K562 (cell line): ENCODE results near the gene IP6K1. TPM values are rescaled to one million over a fixed set of nuclear protein-coding genes. Genes with fewer than 3 reads are reported as not detected.

ENCODE experiments used
- ARID1B ChIP-seq: fragments of 450-650 bp; IDR thresholded peaks from 2 replicates; pipeline ENCODE4 v1.6.1; 2016; ENCODE audit warnings: antibody characterized with exemption, mild to moderate bottlenecking, inconsistent platforms
- HDAC2 ChIP-seq: fragments of 450-650 bp; IDR thresholded peaks from 2 replicates; pipeline ENCODE4 v1.6.1; 2016; ENCODE audit warnings: mild to moderate bottlenecking
- KDM5B ChIP-seq: fragments of 200-600 bp; sonication (generic); IDR thresholded peaks from 2 replicates; pipeline ENCODE4 v1.6.1; 2012; ENCODE audit warnings: low read depth, mild to moderate bottlenecking, moderate library complexity, low read length, control low read depth, inconsistent platforms; ENCODE audit not compliant: insufficient replicate concordance
- LEF1 ChIP-seq: fragments of 450-650 bp; IDR thresholded peaks from 2 replicates; pipeline ENCODE4 v1.6.1; 2016; ENCODE audit warnings: mild to moderate bottlenecking
- MGA ChIP-seq: fragments of 450-650 bp; IDR thresholded peaks from 2 replicates; pipeline ENCODE4 v1.6.1; 2016; ENCODE audit warnings: mild to moderate bottlenecking, moderate library complexity
- SREBF2 ChIP-seq: sonication (generic); formaldehyde crosslinking; IDR thresholded peaks from 2 replicates; pipeline ENCODE4 v1.4.0; 2020; ENCODE audit warnings: mild to moderate bottlenecking, missing genetic modification reagents
- ZNF444 ChIP-seq: fragments of 250-450 bp; sonication (Bioruptor Pico); IDR thresholded peaks from 2 replicates; pipeline ENCODE4 v1.4.0; 2020; ENCODE audit warnings: mild to moderate bottlenecking, moderate library complexity
- ZNF592 ChIP-seq: fragments of 450-650 bp; IDR thresholded peaks from 2 replicates; pipeline ENCODE4 v1.6.1; 2017; ENCODE audit warnings: antibody characterized with exemption, mild to moderate bottlenecking
- polyA plus RNA-seq, 8 experiments: library from polyadenylated mRNA; depleted of rRNA in 4 of 8; stranded (reverse) in 5 of 8; unstranded in 3 of 8; fragments of >200 nt; fragmentation: Nextera tagmentation in 2 of 8; fragmentation: Illumina TruSeq in 1 of 8; extraction: Ambion mirVana in 2 of 8; extraction: Trizol in 1 of 8; gene quantifications; 2 replicates each; pipeline versions ENCODE4 v1.2.1 to v1.2.3, GENCODE V29; 2011 to 2014; ENCODE audit warnings: inconsistent platforms in 1 of 8, missing spikeins in 1 of 8
- total RNA-seq, 7 experiments: library from RNA; depleted of rRNA in 6 of 7; stranded (reverse); fragments of >200 nt in 6 of 7; fragmentation: Illumina TruSeq in 2 of 7; extraction: Trizol in 2 of 7; gene quantifications; 2 replicates each; pipeline versions ENCODE4 v1.2.1 to v1.2.3, GENCODE V29; 2011 to 2021; ENCODE audit warnings: low replicate concordance in 1 of 7

The IP6K1 gene
- total and polyA plus RNA-seq, 9 of the 15 experiments (the other 6 are each of a cell fraction or from before 2014, with no cell fraction given) = 0.46 to 29.2 (median 13.1) TPM

- TF ChIP-seq MGA (peak; percentile 43), SREBF2 (no peak), ZNF592 (peak; percentile 64; the same call in 1 of the 2 replicates), HDAC2 (no peak), ZNF444 (CRISPR knock-in tag) (no peak), LEF1 (no peak; the same call in 1 of the 2 replicates), ARID1B (0 out of 2 replicates have a peak, but pooled peaks have one; percentile 12), KDM5B (peak; percentile 16)
These were observed 61.8 kb downstream of the IP6K1 start (continued) for GRCh38 chr3:49724586-49724985.
